ENCODE measurements around the gene BMPR1A.

The BMPR1A gene

GRCh38 chr10:86848747-86849146 lies 92.3 kb downstream of the BMPR1A start:
- no peak for TF ChIP-seq CTCF (IDR thresholded peaks at IDR 0.05; ENCODE audit: low read depth, low read length, poor library complexity, severe bottlenecking)
- TF ChIP-seq EZH2phosphoT487 (IDR thresholded peaks at IDR 0.05; ENCODE audit: borderline replicate concordance, low read length), result no peak
- Histone ChIP-seq H3K4me2 (ENCODE audit: low read length) (no peak overlapping the region), H3K9me2 (replicated peaks; ENCODE audit: control insufficient read depth, low read length) (no peaks in the 10 kb centered on the region), H3K27me3 (ENCODE audit: control insufficient read depth, low read length) (peaks cover 9% of the 10 kb centered on the region), H3K36me3 (ENCODE audit: control insufficient read depth, low read length) (no peaks in the 10 kb centered on the region), H3K4me3 (ENCODE audit: low read length) (no peak overlapping the region), H3K27ac (ENCODE audit: low read depth, low read length) (no peak overlapping the region), H4K20me1 (ENCODE audit: control insufficient read depth, insufficient read depth, low read depth, low read length) (no peaks in the 10 kb centered on the region), H3K9me3 (ENCODE audit: control insufficient read depth, insufficient read depth, low read length) (no peaks in the 10 kb centered on the region), H3K4me1 (ENCODE audit: control insufficient read depth, low read length) (no peaks in the 10 kb centered on the region), H3K79me2 (ENCODE audit: control insufficient read depth, low read length) (no peaks in the 10 kb centered on the region), H3F3A (ENCODE audit: control insufficient read depth, insufficient read depth) (no peaks in the 10 kb centered on the region)

- no peaks in the 10 kb centered on the region for H3F3A ChIP-seq (ENCODE audit: control insufficient read depth, insufficient read depth)
- H3K36me3 ChIP-seq (ENCODE audit: control insufficient read depth, low read length), result no peaks in the 10 kb centered on the region
- H3K4me1 ChIP-seq (ENCODE audit: control insufficient read depth, low read length), result no peaks in the 10 kb centered on the region
- H3K27me3 ChIP-seq (ENCODE audit: control insufficient read depth, low read length), result peaks cover 9% of the 10 kb centered on the region
- no peak overlapping the region for H3K4me2 ChIP-seq (ENCODE audit: low read length)
- H3K4me3 ChIP-seq (ENCODE audit: low read length), result no peak overlapping the region
- no peak for TF ChIP-seq CTCF (IDR thresholded peaks at IDR 0.05; ENCODE audit: low read depth, low read length, poor library complexity, severe bottlenecking)
- no peaks in the 10 kb centered on the region for H3K9me3 ChIP-seq (ENCODE audit: control insufficient read depth, insufficient read depth, low read length)
- no peaks in the 10 kb centered on the region for H4K20me1 ChIP-seq (ENCODE audit: control insufficient read depth, insufficient read depth, low read depth, low read length)
- H3K9me2 ChIP-seq (replicated peaks; ENCODE audit: control insufficient read depth, low read length), result no peaks in the 10 kb centered on the region
- H3K79me2 ChIP-seq (ENCODE audit: control insufficient read depth, low read length), result no peaks in the 10 kb centered on the region
- no peak overlapping the region for H3K27ac ChIP-seq (ENCODE audit: low read depth, low read length)
These were observed 92.9 kb downstream of the BMPR1A start for GRCh38 chr10:86849181-86849894.

- no peaks in the 10 kb centered on the region for H4K20me1 ChIP-seq (ENCODE audit: control insufficient read depth, insufficient read depth, low read depth, low read length)
- no peak for TF ChIP-seq CTCF (IDR thresholded peaks at IDR 0.05; ENCODE audit: low read depth, low read length, poor library complexity, severe bottlenecking)
- no peak for TF ChIP-seq EZH2phosphoT487 (IDR thresholded peaks at IDR 0.05; ENCODE audit: borderline replicate concordance, low read length)
- H3K36me3 ChIP-seq (ENCODE audit: control insufficient read depth, low read length), result no peaks in the 10 kb centered on the region
- peaks cover 9% of the 10 kb centered on the region for H3K27me3 ChIP-seq (ENCODE audit: control insufficient read depth, low read length)
- H3K9me2 ChIP-seq (replicated peaks; ENCODE audit: control insufficient read depth, low read length), result no peaks in the 10 kb centered on the region
- no peak overlapping the region for H3K27ac ChIP-seq (ENCODE audit: low read depth, low read length)
- no peak overlapping the region for H3K4me2 ChIP-seq (ENCODE audit: low read length)
- H3K9me3 ChIP-seq (ENCODE audit: control insufficient read depth, insufficient read depth, low read length), result no peaks in the 10 kb centered on the region
- no peak overlapping the region for H3K4me3 ChIP-seq (ENCODE audit: low read length)
- no peaks in the 10 kb centered on the region for H3K79me2 ChIP-seq (ENCODE audit: control insufficient read depth, low read length)
- H3F3A ChIP-seq (ENCODE audit: control insufficient read depth, insufficient read depth), result no peaks in the 10 kb centered on the region
- H3K4me1 ChIP-seq (ENCODE audit: control insufficient read depth, low read length), result no peaks in the 10 kb centered on the region
These were observed 94.1 kb downstream of the BMPR1A start for GRCh38 chr10:86850481-86850880.

All from DOHH2 (cell line).